Chondrocyte (in vitro differentiated cells): ENCODE measurements around the gene EPHB2. TPM values are rescaled to one million over a fixed set of nuclear protein-coding genes. Genes with fewer than 3 reads are reported as not detected.
"Not testable (repeated sequence)": the region's sequence is repeated elsewhere in the genome, so short reads cannot be mapped to it uniquely, and the experiment has no call there.

Source experiments
- DNase-seq: peaks from one replicate; pipeline ENCODE4 v3.0.0; 2021; ENCODE audit warnings: mixed read lengths, low spot score
- H3K27ac Mint-ChIP-seq: one replicate; pipeline ENCODE4 v1.8.0; 2021; ENCODE audit warnings: mild to moderate bottlenecking, moderate library complexity, mixed read lengths; ENCODE audit not compliant: unreplicated experiment
- H3K27me3 Mint-ChIP-seq: 2 replicates; pipeline ENCODE4 v1.8.0; 2021; ENCODE audit warnings: low read depth, mixed read lengths
- H3K36me3 Mint-ChIP-seq: 2 replicates; pipeline ENCODE4 v1.8.0; 2021; ENCODE audit warnings: low read depth, mixed read lengths
- H3K4me1 Mint-ChIP-seq: 2 replicates; pipeline ENCODE4 v1.8.0; 2021; ENCODE audit warnings: low read depth, mild to moderate bottlenecking, mixed read lengths
- H3K4me3 Mint-ChIP-seq: one replicate; pipeline ENCODE4 v1.8.0; 2021; ENCODE audit warnings: mild to moderate bottlenecking, moderate library complexity, mixed read lengths; ENCODE audit not compliant: unreplicated experiment
- H3K9me3 Mint-ChIP-seq: 2 replicates; pipeline ENCODE4 v1.8.0; 2021; ENCODE audit warnings: low read depth, mixed read lengths
- total RNA-seq: library from RNA; stranded (reverse); gene quantifications from 3 replicates; pipeline ENCODE4 v1.2.1, GENCODE V29; 2021
- TF ChIP-seq, protein P1 (sequence below): fragments of 200-600 bp; sonication (generic); IDR thresholded peaks from 2 replicates; pipeline ENCODE4 v1.5.0; 2021; ENCODE audit warnings: antibody characterized with exemption, mild to moderate bottlenecking, moderate library complexity

The EPHB2 gene
- total RNA-seq, 1 donor from 2014 or later, result 44.6 TPM

- H3K4me3 Mint-ChIP-seq, result no peak overlapping the region
- no peaks in the 10 kb centered on the region for H3K36me3 Mint-ChIP-seq
- peaks cover 6% of the 10 kb centered on the region for H3K4me1 Mint-ChIP-seq
- no peak for DNase-seq
- no peaks in the 10 kb centered on the region for H3K9me3 Mint-ChIP-seq
- TF ChIP-seq, protein P1, sequence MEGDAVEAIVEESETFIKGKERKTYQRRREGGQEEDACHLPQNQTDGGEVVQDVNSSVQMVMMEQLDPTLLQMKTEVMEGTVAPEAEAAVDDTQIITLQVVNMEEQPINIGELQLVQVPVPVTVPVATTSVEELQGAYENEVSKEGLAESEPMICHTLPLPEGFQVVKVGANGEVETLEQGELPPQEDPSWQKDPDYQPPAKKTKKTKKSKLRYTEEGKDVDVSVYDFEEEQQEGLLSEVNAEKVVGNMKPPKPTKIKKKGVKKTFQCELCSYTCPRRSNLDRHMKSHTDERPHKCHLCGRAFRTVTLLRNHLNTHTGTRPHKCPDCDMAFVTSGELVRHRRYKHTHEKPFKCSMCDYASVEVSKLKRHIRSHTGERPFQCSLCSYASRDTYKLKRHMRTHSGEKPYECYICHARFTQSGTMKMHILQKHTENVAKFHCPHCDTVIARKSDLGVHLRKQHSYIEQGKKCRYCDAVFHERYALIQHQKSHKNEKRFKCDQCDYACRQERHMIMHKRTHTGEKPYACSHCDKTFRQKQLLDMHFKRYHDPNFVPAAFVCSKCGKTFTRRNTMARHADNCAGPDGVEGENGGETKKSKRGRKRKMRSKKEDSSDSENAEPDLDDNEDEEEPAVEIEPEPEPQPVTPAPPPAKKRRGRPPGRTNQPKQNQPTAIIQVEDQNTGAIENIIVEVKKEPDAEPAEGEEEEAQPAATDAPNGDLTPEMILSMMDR, result peak; percentile 43
- H3K27me3 Mint-ChIP-seq, result peaks cover 27% of the 10 kb centered on the region
- H3K27ac Mint-ChIP-seq, result no peak overlapping the region
Observed at GRCh38 chr1:22674410-22674749, 36.3 kb upstream of the EPHB2 start.

DNA sequence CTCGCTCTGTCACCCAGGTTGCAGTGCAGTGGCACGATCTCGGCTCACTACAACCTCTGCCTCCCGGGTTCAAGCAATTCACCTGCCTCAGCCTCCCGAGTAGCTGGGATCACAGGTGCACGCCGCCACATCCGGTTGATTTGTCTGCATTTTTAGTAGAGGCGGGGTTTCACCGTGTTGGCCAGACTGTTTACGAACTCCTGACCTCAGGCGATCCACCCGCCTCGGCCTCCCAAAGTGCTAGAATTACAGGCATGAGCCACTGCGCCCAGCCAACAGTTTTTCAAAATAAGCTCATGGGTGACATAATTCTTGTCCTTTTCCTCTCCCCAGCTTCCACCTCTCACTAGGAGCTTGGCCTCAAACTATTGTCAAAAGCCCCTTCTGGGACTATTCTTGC, 34.5 kb upstream of the EPHB2 start:
- not testable (repeated sequence) for H3K4me1 Mint-ChIP-seq, H3K9me3 Mint-ChIP-seq, H3K27ac Mint-ChIP-seq, H3K36me3 Mint-ChIP-seq, H3K4me3 Mint-ChIP-seq, DNase-seq
- H3K27me3 Mint-ChIP-seq, result peaks cover 15% of the 10 kb centered on the region

- no peak for DNase-seq
- H3K9me3 Mint-ChIP-seq, result no peaks in the 10 kb centered on the region
- H3K4me1 Mint-ChIP-seq, result peaks cover 6% of the 10 kb centered on the region
- no peaks in the 10 kb centered on the region for H3K36me3 Mint-ChIP-seq
- TF ChIP-seq, protein P1, result no peak
- peaks cover 16% of the 10 kb centered on the region for H3K27me3 Mint-ChIP-seq
- no peak overlapping the region for H3K4me3 Mint-ChIP-seq
- H3K27ac Mint-ChIP-seq, result no peak overlapping the region
Observed at GRCh38 chr1:22676916-22677583, 33.6 kb upstream of the EPHB2 start.

DNA sequence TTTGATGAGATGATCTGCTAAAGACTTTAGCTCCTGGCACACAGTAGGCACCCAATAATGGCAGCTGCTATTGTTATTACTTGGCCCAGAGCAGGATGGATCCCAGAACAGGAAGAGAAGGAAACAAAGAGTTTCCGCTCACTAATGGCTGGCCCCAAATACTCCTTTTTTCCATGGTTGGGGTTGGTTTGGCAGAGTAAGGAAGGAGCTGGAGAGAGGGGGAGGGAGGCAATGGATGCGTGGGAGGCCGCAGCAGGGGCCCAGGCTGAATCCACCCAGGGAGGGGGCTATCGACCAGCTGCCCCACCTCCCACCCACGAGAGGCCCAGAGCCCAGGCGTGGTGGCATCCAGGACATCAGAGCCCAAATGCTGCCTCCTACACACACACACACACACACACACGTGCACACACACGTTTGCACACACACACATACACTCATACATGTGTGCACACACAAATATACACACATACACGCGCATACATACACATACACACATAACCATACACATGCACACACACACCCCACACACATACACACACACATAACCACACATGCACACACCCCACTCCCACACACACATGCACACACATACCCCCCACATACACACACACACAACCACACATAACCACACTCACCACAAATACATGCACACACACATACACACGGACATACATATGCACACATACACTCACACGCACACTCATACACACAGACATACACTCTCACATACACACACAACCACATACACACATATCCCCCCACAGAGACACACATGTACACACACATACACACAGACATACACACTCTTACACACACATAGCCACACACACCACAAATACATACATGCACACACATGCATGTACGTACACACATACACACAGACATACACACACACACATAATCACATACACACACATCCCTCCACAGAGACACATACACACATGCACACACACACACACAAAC, 32.4 kb upstream of the EPHB2 start:
- no peak overlapping the region for H3K4me3 Mint-ChIP-seq
- H3K9me3 Mint-ChIP-seq, result no peaks in the 10 kb centered on the region
- H3K27ac Mint-ChIP-seq, result no peak overlapping the region
- TF ChIP-seq, protein P1, result no peak
- no peaks in the 10 kb centered on the region for H3K36me3 Mint-ChIP-seq
- no peak for DNase-seq
- H3K27me3 Mint-ChIP-seq, result peaks cover 13% of the 10 kb centered on the region
- H3K4me1 Mint-ChIP-seq, result peaks cover 2% of the 10 kb centered on the region

GRCh38 chr1:22680726-22681125, 29.9 kb upstream of the EPHB2 start:
- peaks cover 3% of the 10 kb centered on the region for H3K4me1 Mint-ChIP-seq
- TF ChIP-seq, protein P1, result no peak
- H3K27me3 Mint-ChIP-seq, result peaks cover 31% of the 10 kb centered on the region

More at GRCh38 chr1:22680726-22681125, 29.9 kb upstream of the EPHB2 start:
- no peak overlapping the region for H3K27ac Mint-ChIP-seq
- peaks cover 1% of the 10 kb centered on the region for H3K36me3 Mint-ChIP-seq
- H3K4me3 Mint-ChIP-seq, result no peak overlapping the region
- no peak for DNase-seq
- no peaks in the 10 kb centered on the region for H3K9me3 Mint-ChIP-seq
